H1 (cell line): ENCODE measurements around the gene HSF5. TPM values are rescaled to one million over a fixed set of nuclear protein-coding genes. Genes with fewer than 3 reads are reported as not detected.
A peak's percentile ranks its signal among the peaks of the same experiment; 100 is the strongest.

Experiments
- CTCF ChIA-PET: fragments of 300-600 bp; sonication (Branson Sonifier 250); formaldehyde crosslinking; loops from one replicate; lab custom pipeline; 2021; ENCODE audit not compliant: partially characterized antibody; lab: Charles Lee
- POLR2A ChIA-PET: fragments of 300-600 bp; sonication (Branson Sonifier 250); formaldehyde crosslinking; loops from one replicate; lab custom pipeline; 2021; ENCODE audit warnings: inconsistent platforms; ENCODE audit not compliant: partially characterized antibody; lab: Charles Lee
- DNase-seq, 2 experiments: peaks; one replicate each; pipeline versions ENCODE4 v3.0.0 to v3.0.0-alpha.2; 2010 to 2022; ENCODE audit warnings: low spot score in 2 of 2, low read depth in 1 of 2, mixed read lengths in 1 of 2
- FAIRE-seq: peaks from 2 replicates; lab custom pipeline; 2011; peaks lifted over from hg19 to GRCh38; lab: Jason Lieb, UNC
- H2AFZ ChIP-seq: 2 replicates; pipeline ENCODE4 v1.8.1; 2012; ENCODE audit warnings: low read length, inconsistent platforms
- H2AK5ac ChIP-seq: 2 replicates; pipeline ENCODE4 v1.6.1; 2013; ENCODE audit warnings: low read depth, low read length
- H2BK120ac ChIP-seq: replicated peaks from 2 replicates; pipeline ENCODE3; 2013; ENCODE audit warnings: low read depth, low read length, inconsistent platforms
- H2BK12ac ChIP-seq: 2 replicates; pipeline ENCODE4 v1.6.1; 2013; ENCODE audit warnings: low read depth, low read length
- H2BK15ac ChIP-seq: 2 replicates; pipeline ENCODE4 v1.6.1; 2013; ENCODE audit warnings: low read length
- H2BK20ac ChIP-seq: 2 replicates; pipeline ENCODE4 v1.6.1; 2013; ENCODE audit warnings: low read length
- H2BK5ac ChIP-seq: 2 replicates; pipeline ENCODE4 v1.6.1; 2013; ENCODE audit warnings: low read depth, low read length
- H3K14ac ChIP-seq: 2 replicates; pipeline ENCODE4 v1.6.1; 2013; ENCODE audit warnings: inconsistent platforms; ENCODE audit not compliant: insufficient read length
- H3K18ac ChIP-seq: 2 replicates; pipeline ENCODE4 v1.6.1; 2013; ENCODE audit warnings: low read length; ENCODE audit errors: extremely low read depth
- H3K23ac ChIP-seq: 2 replicates; pipeline ENCODE4 v1.6.1; 2013; ENCODE audit warnings: inconsistent platforms; ENCODE audit not compliant: insufficient read length
- H3K23me2 ChIP-seq: 2 replicates; pipeline ENCODE4 v1.6.1; 2013; ENCODE audit warnings: low read depth, low read length
- H3K27ac ChIP-seq: 2 replicates; pipeline ENCODE4 v1.6.1; 2011; ENCODE audit warnings: low read depth, low read length, inconsistent platforms
- H3K27me3 ChIP-seq, 4 experiments: replicated peaks in 1 of 4; 1 replicate in 1 of 4; 2 replicates in 3 of 4; pipeline versions ENCODE4 v1.6.1 to v1.8.1; 2011 to 2013; ENCODE audit warnings: low read length in 3 of 4, mild to moderate bottlenecking in 3 of 4, inconsistent platforms in 2 of 4, mixed read lengths in 2 of 4, moderate library complexity in 1 of 4; ENCODE audit not compliant: control insufficient read depth in 3 of 4, insufficient read depth in 3 of 4; ENCODE audit errors: extremely low read depth in 1 of 4
- H3K36me3 ChIP-seq, 4 experiments: 2 replicates each; pipeline versions ENCODE4 v1.6.1 to v1.8.1; 2011 to 2013; ENCODE audit warnings: mild to moderate bottlenecking in 4 of 4, low read length in 3 of 4, moderate library complexity in 2 of 4, control low read depth in 1 of 4, inconsistent platforms in 1 of 4; ENCODE audit not compliant: insufficient read depth in 4 of 4, control insufficient read depth in 2 of 4
- H3K4ac ChIP-seq: replicated peaks from 2 replicates; pipeline ENCODE3; 2013; ENCODE audit warnings: low read length, low read depth, mixed read lengths, inconsistent platforms; ENCODE audit not compliant: insufficient read length
- H3K4me1 ChIP-seq, 4 experiments: replicated peaks in 1 of 4; 1 replicate in 1 of 4; 2 replicates in 3 of 4; pipeline versions ENCODE4 v1.6.1 to v1.8.1; 2011 to 2013; ENCODE audit warnings: low read length in 3 of 4, inconsistent platforms in 2 of 4, mixed read lengths in 1 of 4; ENCODE audit not compliant: insufficient read depth in 4 of 4, control insufficient read depth in 3 of 4
- H3K4me2 ChIP-seq, 2 experiments: 2 replicates each; pipeline versions ENCODE4 v1.6.1 to v1.8.1; 2011 to 2013; ENCODE audit warnings: low read depth in 2 of 2, low read length in 2 of 2, control low read depth in 1 of 2, inconsistent platforms in 1 of 2, mild to moderate bottlenecking in 1 of 2; ENCODE audit not compliant: insufficient read depth in 1 of 2
- H3K4me3 ChIP-seq, 4 experiments: fragments of 200-600, 300-600 bp in 1 of 4; sonication (generic), shearing (Covaris generic), sonication (Bioruptor Twin) in 1 of 4; 2 replicates each; pipeline versions ENCODE4 v1.5.1 to v1.8.1; 2011 to 2016; ENCODE audit warnings: low read length in 4 of 4, low read depth in 3 of 4, control low read depth in 2 of 4, inconsistent platforms in 2 of 4, mild to moderate bottlenecking in 2 of 4, mixed read lengths in 1 of 4, moderate library complexity in 1 of 4; ENCODE audit not compliant: insufficient read depth in 2 of 4; ENCODE audit errors: extremely low read depth in 1 of 4
- H3K56ac ChIP-seq: replicated peaks from 2 replicates; pipeline ENCODE3; 2013; ENCODE audit warnings: low read depth, mild to moderate bottlenecking, mixed read lengths, low read length, inconsistent platforms; ENCODE audit not compliant: insufficient read length
- H3K79me1 ChIP-seq: 2 replicates; pipeline ENCODE4 v1.6.1; 2013; ENCODE audit warnings: low read depth, low read length, control low read depth
- H3K79me2 ChIP-seq, 2 experiments: 2 replicates each; pipeline versions ENCODE4 v1.6.1 to v1.8.1; 2012 to 2013; ENCODE audit warnings: low read length in 2 of 2, mild to moderate bottlenecking in 2 of 2, inconsistent platforms in 1 of 2; ENCODE audit not compliant: insufficient read depth in 2 of 2, control insufficient read depth in 1 of 2
- H3K9ac ChIP-seq, 4 experiments: replicated peaks in 1 of 4; 1 replicate in 1 of 4; 2 replicates in 3 of 4; pipeline versions ENCODE4 v1.6.1 to v1.8.1; 2011 to 2013; ENCODE audit warnings: low read depth in 3 of 4, low read length in 3 of 4, control low read depth in 2 of 4, mild to moderate bottlenecking in 2 of 4, moderate library complexity in 2 of 4, inconsistent platforms in 1 of 4; ENCODE audit errors: extremely low read depth in 1 of 4
- H3K9me3 ChIP-seq, 2 experiments: 2 replicates each; pipeline versions ENCODE4 v1.6.1 to v1.8.1; 2012 to 2013; ENCODE audit warnings: mild to moderate bottlenecking in 2 of 2, moderate library complexity in 2 of 2, control low read depth in 1 of 2, inconsistent platforms in 1 of 2, low read depth in 1 of 2, low read length in 1 of 2, mixed read lengths in 1 of 2; ENCODE audit not compliant: insufficient read depth in 2 of 2
- H4K20me1 ChIP-seq, 2 experiments: replicated peaks in 1 of 2; 2 replicates each; pipeline versions ENCODE3 to v1.8.1; 2011 to 2013; ENCODE audit warnings: inconsistent platforms in 2 of 2, low read length in 2 of 2, mild to moderate bottlenecking in 1 of 2; ENCODE audit not compliant: insufficient read depth in 2 of 2, control insufficient read depth in 1 of 2
- H4K5ac ChIP-seq: 2 replicates; pipeline ENCODE4 v1.6.1; 2013; ENCODE audit warnings: low read length, low read depth, mixed read lengths, inconsistent platforms; ENCODE audit not compliant: insufficient read length
- H4K8ac ChIP-seq: 2 replicates; pipeline ENCODE4 v1.8.0; 2013; ENCODE audit warnings: mild to moderate bottlenecking, moderate library complexity, low read length, inconsistent platforms; ENCODE audit not compliant: insufficient read depth; ENCODE audit errors: extremely low read depth
- H4K91ac ChIP-seq: replicated peaks from 2 replicates; pipeline ENCODE3; 2013; ENCODE audit warnings: low read length, mixed read lengths, inconsistent platforms; ENCODE audit not compliant: insufficient read length
- E2F6 ChIP-seq: IDR thresholded peaks from 2 replicates; pipeline ENCODE4 v1.6.1; 2012; ENCODE audit warnings: inconsistent platforms
- JUND ChIP-seq: IDR thresholded peaks from 2 replicates; pipeline ENCODE4 v1.6.1; 2011; ENCODE audit warnings: mild to moderate bottlenecking, improper control_type of control experiment, low read length
- MAX ChIP-seq: IDR thresholded peaks from 2 replicates; pipeline ENCODE4 v1.6.1; 2012; ENCODE audit warnings: inconsistent platforms
- TAF1 ChIP-seq: IDR thresholded peaks from 2 replicates; pipeline ENCODE4 v1.6.1; 2011; ENCODE audit warnings: mild to moderate bottlenecking, low read depth, low read length
- WGBS, 2 experiments: shearing (Covaris generic) in 1 of 2; methylation state at CpG; one replicate each; pipeline versions ENCODE4 v1.1.6 to v1.1.7; 2013 to 2015; ENCODE audit warnings: low lambda C conversion rate in 2 of 2, mixed read lengths in 2 of 2, inconsistent platforms in 1 of 2, low coverage in 1 of 2, missing lambda C conversion rate in 1 of 2; ENCODE audit not compliant: insufficient replicate concordance in 2 of 2, insufficient coverage in 1 of 2, insufficient read length in 1 of 2; ENCODE audit errors: extremely low coverage in 1 of 2, missing lambda C conversion rate in 1 of 2; 5-methylcytosine and 5-hydroxymethylcytosine counted together
- polyA plus RNA-seq, 7 experiments: library from polyadenylated mRNA; depleted of rRNA in 3 of 7; stranded (reverse) in 5 of 7; unstranded in 2 of 7; fragments of >200 nt in 5 of 7; fragments of 200-250 nt in 2 of 7; gene quantifications; 1 replicate in 5 of 7; 2 replicates in 1 of 7; 4 replicates in 1 of 7; pipeline versions ENCODE4 v1.2.1 to v1.2.3, GENCODE V29; 2011 to 2013; ENCODE audit warnings: missing spikeins in 2 of 7, mixed read lengths in 2 of 7
- total RNA-seq: library from RNA; stranded (reverse); fragmentation: NEBNext Ultra II Directional; extraction: Animal tissue kit (Norgen Biotek cat#: 25700); gene quantifications from 2 replicates; pipeline ENCODE4 v1.2.1, GENCODE V29; 2021

The HSF5 gene
- total and polyA plus RNA-seq, 2 of the 8 experiments (the other 6 are each of a cell fraction or from before 2014, with no cell fraction given), result not detected

- H3K4ac ChIP-seq, result no peak overlapping the region
- no peak overlapping the region for H2AK5ac ChIP-seq
- H3K27me3 ChIP-seq, result no peaks in the 10 kb centered on the region
- H2BK12ac ChIP-seq, result no peak overlapping the region
- no peak overlapping the region for H3K18ac ChIP-seq
- no peak overlapping the region for H2BK20ac ChIP-seq
- DNase-seq, result peak in 1 of 2 experiments; percentile 47
- H3K79me1 ChIP-seq, result no peaks in the 10 kb centered on the region; the same call in 1 of the 2 replicates
- no peak overlapping the region for H3K4me2 ChIP-seq
- TF ChIP-seq TAF1 (no peak), MAX (peak; percentile 26; the same call in 1 of the 2 replicates), JUND (no peak), E2F6 (0 out of 2 replicates have a peak, but pooled peaks have one; percentile 30)
- no peak overlapping the region for H3K4me3 ChIP-seq
- no peak overlapping the region for H4K5ac ChIP-seq
- H2AFZ ChIP-seq, result no peak overlapping the region
- no peak overlapping the region for H3K27ac ChIP-seq
- no peaks in the 10 kb centered on the region for H3K79me2 ChIP-seq
- no peak overlapping the region for H3K9ac ChIP-seq
- no peak overlapping the region for H4K91ac ChIP-seq
- H3K4me1 ChIP-seq, result no peaks in the 10 kb centered on the region
- POLR2A ChIA-PET, result interaction anchor here (1.1 kb wide), 1 partner anchor 26 kb away, joined by 3 read pairs; the partner anchor contains the start of gene MTMR4
- H3K14ac ChIP-seq, result no peak overlapping the region
- no peaks in the 10 kb centered on the region for H3K23me2 ChIP-seq
- H2BK120ac ChIP-seq, result no peak overlapping the region
- no peak overlapping the region for H3K23ac ChIP-seq
- H2BK15ac ChIP-seq, result no peak overlapping the region
- H3K36me3 ChIP-seq, result peaks cover 20 to 56% (median 38%) of the 10 kb centered on the region in 4 experiments
- H4K8ac ChIP-seq, result no peak overlapping the region
- H2BK5ac ChIP-seq, result no peak overlapping the region
- CTCF ChIA-PET, result interaction anchor here (0.9 to 1.4 kb wide), 2 partner anchors 20 to 171 kb away, joined by 3 read pairs; no protein-coding TSS in a partner anchor
- no peaks in the 10 kb centered on the region for H3K9me3 ChIP-seq
- H3K56ac ChIP-seq, result no peak overlapping the region
- peaks cover 0 to 2% of the 10 kb centered on the region in 2 experiments for H4K20me1 ChIP-seq
- WGBS, 2 experiments, result 89% methylated on average over 26 of the region's 26 CpGs; no CpG with 5 or more reads in 1 of the 2 experiments
- no peak for FAIRE-seq
Measured at GRCh38 chr17:58488428-58488890, 251 bp upstream of the HSF5 start.
